B cell (primary cell): ENCODE results near the gene UNC13C. TPM values are rescaled to one million over a fixed set of nuclear protein-coding genes. Genes with fewer than 3 reads are reported as not detected.

Source experiments
- ATAC-seq: fragments of 200-7000 bp; cut with Tn5 transposase; one replicate; pipeline ENCODE4 v1.10.0; 2021; ENCODE audit warnings: low read depth, mild to moderate bottlenecking, moderate number of reproducible peaks, moderate library complexity
- CTCF ChIA-PET: fragments of 350-600 bp; sonication (Branson Sonifier 250); formaldehyde crosslinking; loops from one replicate; lab custom pipeline; 2021; ENCODE audit warnings: antibody characterized with exemption, inconsistent platforms; lab: Charles Lee
- POLR2A ChIA-PET: fragments of 350-600 bp; sonication (Branson Sonifier 250); formaldehyde crosslinking; loops from one replicate; lab custom pipeline; 2021; ENCODE audit warnings: antibody characterized with exemption; lab: Charles Lee
- DNase-seq: peaks from one replicate; pipeline ENCODE4 v3.0.0; 2013
- H2AFZ ChIP-seq: 2 replicates; pipeline ENCODE4 v1.6.1; 2012; ENCODE audit warnings: mild to moderate bottlenecking, low read depth, low read length; ENCODE audit not compliant: insufficient read depth, poor library complexity, severe bottlenecking
- H3K27ac ChIP-seq, 2 donors: 1 replicate in 1 of 2; 2 replicates in 1 of 2; pipeline ENCODE4 v1.5.1; 2012 to 2013; ENCODE audit warnings: low read length in 2 of 2, mild to moderate bottlenecking in 2 of 2, moderate library complexity in 1 of 2
- H3K27me3 ChIP-seq, 4 experiments: fragments of 200-600 bp in 1 of 4; sonication (generic) in 1 of 4; replicated peaks in 1 of 4; 1 replicate in 2 of 4; 2 replicates in 2 of 4; pipeline versions ENCODE4 v1.6.1 to v1.7.0; 2013 to 2016; ENCODE audit warnings: low read length in 3 of 4, mild to moderate bottlenecking in 2 of 4, mixed read lengths in 1 of 4, moderate library complexity in 1 of 4; ENCODE audit not compliant: insufficient read depth in 4 of 4, control insufficient read depth in 3 of 4; ENCODE audit errors: control extremely low read depth in 1 of 4
- H3K36me3 ChIP-seq, 2 experiments: replicated peaks in 1 of 2; 1 replicate in 1 of 2; 2 replicates in 1 of 2; pipeline versions ENCODE4 v1.6.1 to v1.7.1; 2013; ENCODE audit warnings: low read length in 1 of 2; ENCODE audit not compliant: insufficient read depth in 2 of 2, control insufficient read depth in 1 of 2; ENCODE audit errors: control extremely low read depth in 1 of 2, extremely low read depth in 1 of 2
- H3K4me1 ChIP-seq, 2 donors: fragments of 200-600 bp in 1 of 2; sonication (generic) in 1 of 2; 1 replicate in 1 of 2; 2 replicates in 1 of 2; pipeline versions ENCODE4 v1.5.1 to v1.6.1; 2013 to 2017; ENCODE audit warnings: low read length in 2 of 2; ENCODE audit not compliant: control insufficient read depth in 2 of 2, insufficient read depth in 2 of 2
- H3K4me2 ChIP-seq: replicated peaks from 2 replicates; pipeline ENCODE3; 2012; ENCODE audit warnings: mild to moderate bottlenecking, low read depth, low read length; ENCODE audit not compliant: poor library complexity, severe bottlenecking
- H3K4me3 ChIP-seq, 5 experiments: fragments of 200-600 bp in 1 of 5; sonication (generic) in 1 of 5; 1 replicate in 3 of 5; 2 replicates in 2 of 5; pipeline versions ENCODE4 v1.5.1 to v1.7.0; 2011 to 2016; ENCODE audit warnings: low read length in 4 of 5, mild to moderate bottlenecking in 4 of 5, low read depth in 2 of 5, control low read depth in 1 of 5, moderate library complexity in 1 of 5; ENCODE audit not compliant: insufficient read depth in 1 of 5; ENCODE audit errors: control extremely low read depth in 1 of 5, extremely low read depth in 1 of 5
- H3K79me2 ChIP-seq: fragments of 200-600 bp; sonication (generic); one replicate; pipeline ENCODE4 v1.6.0; 2016; ENCODE audit warnings: low read length; ENCODE audit not compliant: control insufficient read depth, insufficient read depth
- H3K9ac ChIP-seq: fragments of 200-600 bp; sonication (generic); 2 replicates; pipeline ENCODE4 v1.6.1; 2017; ENCODE audit warnings: mild to moderate bottlenecking, low read length, moderate library complexity
- H3K9me3 ChIP-seq, 3 donors: one replicate each; pipeline versions ENCODE4 v1.6.1 to v1.7.1; 2013; ENCODE audit warnings: low read length in 2 of 3; ENCODE audit not compliant: control insufficient read depth in 2 of 3, insufficient read depth in 1 of 3; ENCODE audit errors: control extremely low read depth in 1 of 3
- H4K20me1 ChIP-seq: 2 replicates; pipeline ENCODE4 v1.6.0; 2012; ENCODE audit warnings: mild to moderate bottlenecking, low read length; ENCODE audit not compliant: insufficient read depth, control insufficient read depth, poor library complexity, severe bottlenecking
- H3K27ac Mint-ChIP-seq: one replicate; pipeline ENCODE4 v1.8.0; 2021; ENCODE audit warnings: mixed read lengths
- H3K27me3 Mint-ChIP-seq: one replicate; pipeline ENCODE4 v1.8.0; 2021; ENCODE audit warnings: mixed read lengths
- H3K4me1 Mint-ChIP-seq: one replicate; pipeline ENCODE4 v1.8.0; 2021; ENCODE audit warnings: mixed read lengths
- H3K4me3 Mint-ChIP-seq: one replicate; pipeline ENCODE4 v1.8.0; 2021; ENCODE audit warnings: mixed read lengths
- H3K9me3 Mint-ChIP-seq: one replicate; pipeline ENCODE4 v1.8.0; 2022; ENCODE audit warnings: mixed read lengths; ENCODE audit not compliant: insufficient read depth
- CTCF ChIP-seq: fragments of 200-600 bp; IDR thresholded peaks from one replicate; pipeline ENCODE4 v1.8.0; 2022; ENCODE audit warnings: antibody characterized with exemption, mild to moderate bottlenecking
- EZH2 ChIP-seq: IDR thresholded peaks from 2 replicates; pipeline ENCODE4 v1.6.1; 2012; ENCODE audit warnings: borderline replicate concordance, low read depth, mild to moderate bottlenecking, moderate library complexity, low read length; ENCODE audit not compliant: insufficient read depth, poor library complexity, severe bottlenecking
- WGBS: methylation state at CpG from one replicate; pipeline ENCODE4 v1.1.5; 2013; ENCODE audit warnings: missing lambda C conversion rate; ENCODE audit not compliant: insufficient coverage; 5-methylcytosine and 5-hydroxymethylcytosine counted together
- intact Hi-C: fragments of 100-400 bp; cut with micrococcal nuclease; formaldehyde crosslinking; loops from one replicate; pipeline ENCODE4 v1.10.0; 2022
- polyA plus RNA-seq: library from polyadenylated mRNA; depleted of rRNA; stranded (reverse); fragments of >200 nt; gene quantifications from 2 replicates; pipeline ENCODE4 v1.2.3, GENCODE V29; 2012
- total RNA-seq, 2 donors: library from RNA; stranded (reverse); fragments of 120-200 nt in 1 of 2; gene quantifications; 1 replicate in 1 of 2; 2 replicates in 1 of 2; pipeline versions ENCODE4 v1.2.3 to v1.2.4, GENCODE V29; 2013 to 2022

Gene UNC13C
- total and polyA plus RNA-seq, 2 donors (not counting 1 experiment from before 2014, with no cell fraction given), result not detected

- intact Hi-C loops, result no loop called here
- DNase-seq, result no peak
- Mint-ChIP-seq H3K9me3 (no peaks in the 10 kb centered on the region), H3K27me3 (no peaks in the 10 kb centered on the region), H3K4me3 (no peak overlapping the region), H3K27ac (no peak overlapping the region), H3K4me1 (no peaks in the 10 kb centered on the region)
- Histone ChIP-seq H4K20me1 (no peaks in the 10 kb centered on the region), H3K4me1 (no peaks in the 10 kb centered on the region), H3K36me3 (no peaks in the 10 kb centered on the region), H3K9me3 (peaks cover 0 to 1% (median 0%) of the 10 kb centered on the region in 3 donors), H3K27me3 (no peaks in the 10 kb centered on the region), H3K4me3 (no peak overlapping the region), H2AFZ (no peak overlapping the region), H3K4me2 (no peak overlapping the region), H3K79me2 (no peaks in the 10 kb centered on the region), H3K9ac (no peak overlapping the region), H3K27ac (no peak overlapping the region)
- ATAC-seq, result no peak
- POLR2A ChIA-PET, result no interaction called here
- no peak for TF ChIP-seq EZH2
- TF ChIP-seq CTCF, result no peak
- CTCF ChIA-PET, result interaction anchor here (0.6 kb wide), 1 partner anchor 39 kb away, joined by 4 read pairs; no protein-coding TSS in a partner anchor
- 95% methylated on average over 2 of the region's 2 CpGs for WGBS
Observed at GRCh38 chr15:54208786-54209185, 230.5 kb downstream of the UNC13C start.

GRCh38 chr15:54212635-54213034 is 234.4 kb downstream of the UNC13C start:
- H2AFZ ChIP-seq, result no peak overlapping the region
- no peaks in the 10 kb centered on the region for H3K9me3 ChIP-seq
- H3K27ac Mint-ChIP-seq, result no peak overlapping the region
- no peaks in the 10 kb centered on the region for H3K27me3 Mint-ChIP-seq
- H3K9ac ChIP-seq, result no peak overlapping the region
- no peaks in the 10 kb centered on the region for H3K79me2 ChIP-seq
- H3K4me3 Mint-ChIP-seq, result no peak overlapping the region
- H3K27ac ChIP-seq, result no peak overlapping the region
- no peak for DNase-seq
- intact Hi-C loops, result no loop called here
- no peak for ATAC-seq
- no peak overlapping the region for H3K4me2 ChIP-seq
- H3K4me1 ChIP-seq, result no peaks in the 10 kb centered on the region
- no peaks in the 10 kb centered on the region for H3K9me3 Mint-ChIP-seq
- ChIA-PET POLR2A (no interaction called here), CTCF (no interaction called here)
- TF ChIP-seq EZH2 (no peak), CTCF (no peak)
- WGBS, result no CpG with 5 or more reads among the region's 2 CpGs
- H3K4me1 Mint-ChIP-seq, result no peaks in the 10 kb centered on the region
- no peak overlapping the region for H3K4me3 ChIP-seq
- H3K36me3 ChIP-seq, result no peaks in the 10 kb centered on the region
- H3K27me3 ChIP-seq, result no peaks in the 10 kb centered on the region
- no peaks in the 10 kb centered on the region for H4K20me1 ChIP-seq
